Measurements from ENCODE around the gene RAI2.

The RAI2 gene

GRCh38 chrX:17844236-17844635 lies 16.9 kb downstream of the RAI2 start:
- TF ChIP-seq GATA2 (IDR thresholded peaks at IDR 0.05; ENCODE audit: low read depth, low read length): no peak
- TF ChIP-seq GATA3 (IDR thresholded peaks at IDR 0.05; ENCODE audit: low read depth, low read length): no peak

- TF ChIP-seq GATA3 (IDR thresholded peaks at IDR 0.05; ENCODE audit: low read depth, low read length): no peak
- no peak for TF ChIP-seq GATA2 (IDR thresholded peaks at IDR 0.05; ENCODE audit: low read depth, low read length)
These were observed 18.2 kb downstream of the RAI2 start for GRCh38 chrX:17842769-17843525.

DNA sequence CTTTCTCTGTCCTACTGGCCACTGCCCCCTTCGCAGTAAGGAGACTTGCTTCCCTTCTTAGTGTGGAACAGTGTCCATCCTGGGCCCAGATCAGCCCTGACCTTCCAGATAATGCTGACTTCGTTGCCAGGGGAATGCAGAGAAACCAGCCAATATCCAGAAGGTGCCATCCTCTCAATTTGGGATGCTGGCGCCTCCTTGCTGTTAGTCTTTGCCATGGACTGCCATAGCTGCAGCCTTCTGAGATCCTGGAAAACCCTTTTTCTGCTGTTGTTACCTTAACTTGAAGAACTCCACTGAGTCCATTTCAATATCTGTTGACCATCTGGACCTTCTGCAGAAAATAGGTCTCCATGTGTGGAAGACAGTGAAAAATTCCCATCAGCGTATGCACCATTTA lies 21.8 kb downstream of the RAI2 start:
- no peak for TF ChIP-seq GATA2 (IDR thresholded peaks at IDR 0.05; ENCODE audit: low read depth, low read length)
- TF ChIP-seq GATA3 (IDR thresholded peaks at IDR 0.05; ENCODE audit: low read depth, low read length): no peak

DNA sequence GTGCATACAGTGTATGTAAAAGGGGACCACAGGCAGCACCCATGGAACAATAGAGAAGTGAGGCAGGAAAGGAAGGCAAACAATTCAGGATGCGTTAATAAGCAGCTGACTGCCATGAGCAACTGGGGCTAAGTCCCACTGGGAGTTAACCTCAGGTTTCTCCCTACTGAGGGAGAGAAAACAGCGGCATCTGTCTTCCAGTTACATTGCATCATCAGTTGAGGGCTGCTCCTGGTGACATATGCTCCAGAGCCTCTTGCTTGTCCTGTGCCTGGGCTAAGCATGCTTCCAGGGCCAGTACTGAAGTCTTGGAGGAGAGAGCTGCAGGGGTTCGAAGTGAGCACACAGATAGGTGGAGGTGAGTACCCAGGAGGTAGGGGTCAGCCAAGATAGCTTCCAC lies 24.3 kb downstream of the RAI2 start:
- TF ChIP-seq GATA2 (IDR thresholded peaks at IDR 0.05; ENCODE audit: low read depth, low read length) (no peak), GATA3 (IDR thresholded peaks at IDR 0.05; ENCODE audit: low read depth, low read length) (no peak)

GRCh38 chrX:17833954-17834353 lies 27.1 kb downstream of the RAI2 start:
- TF ChIP-seq GATA2 (IDR thresholded peaks at IDR 0.05; ENCODE audit: low read depth, low read length): no peak
- no peak for TF ChIP-seq GATA3 (IDR thresholded peaks at IDR 0.05; ENCODE audit: low read depth, low read length)

DNA sequence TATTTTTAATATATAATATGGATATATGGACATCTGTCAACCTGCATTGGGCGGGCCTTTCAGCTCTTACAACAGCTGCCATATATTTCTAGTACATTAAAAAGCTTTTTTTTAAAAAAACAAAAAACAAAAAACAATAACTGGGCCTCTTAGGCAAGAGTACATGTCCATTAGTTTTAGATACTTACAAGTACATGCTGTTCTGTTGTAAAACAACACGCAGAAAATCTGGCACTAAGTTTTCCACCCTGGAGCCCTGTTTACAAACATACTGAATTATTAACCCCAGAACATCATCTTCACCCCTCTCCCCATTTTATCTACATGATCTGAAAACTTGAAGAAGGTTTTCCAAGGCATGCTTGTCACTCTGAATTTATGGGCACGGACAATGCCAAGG lies 29.8 kb downstream of the RAI2 start:
- TF ChIP-seq GATA3 (IDR thresholded peaks at IDR 0.05; ENCODE audit: low read depth, low read length) (no peak), GATA2 (IDR thresholded peaks at IDR 0.05; ENCODE audit: low read depth, low read length) (no peak)

GRCh38 chrX:17830211-17830610 lies 30.9 kb downstream of the RAI2 start:
- TF ChIP-seq GATA3 (IDR thresholded peaks at IDR 0.05; ENCODE audit: low read depth, low read length) (no peak), GATA2 (IDR thresholded peaks at IDR 0.05; ENCODE audit: low read depth, low read length) (no peak)

GRCh38 chrX:17829566-17829965 lies 31.5 kb downstream of the RAI2 start:
- no peak for TF ChIP-seq GATA3 (IDR thresholded peaks at IDR 0.05; ENCODE audit: low read depth, low read length)
- no peak for TF ChIP-seq GATA2 (IDR thresholded peaks at IDR 0.05; ENCODE audit: low read depth, low read length)

DNA sequence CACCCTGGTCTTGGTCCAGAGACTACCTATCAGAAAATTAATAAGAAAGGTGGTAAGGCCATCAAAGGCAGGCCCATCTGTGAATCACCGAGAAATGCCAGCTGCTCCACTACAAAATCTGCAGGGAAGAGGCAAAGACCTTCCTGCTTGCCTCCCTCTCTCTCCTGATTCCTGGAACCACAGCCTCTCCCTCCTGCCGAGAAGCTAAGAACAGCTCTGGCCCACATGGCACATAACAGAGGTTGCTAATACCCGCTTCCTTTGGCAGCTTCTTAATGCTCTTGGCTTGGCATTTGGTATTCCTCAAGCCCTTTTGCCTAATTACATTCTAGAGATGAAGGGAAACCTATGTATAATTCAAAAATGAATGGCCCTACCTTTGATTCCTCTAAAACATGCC lies 32.9 kb downstream of the RAI2 start:
- TF ChIP-seq GATA3 (IDR thresholded peaks at IDR 0.05; ENCODE audit: low read depth, low read length): no peak
- no peak for TF ChIP-seq GATA2 (IDR thresholded peaks at IDR 0.05; ENCODE audit: low read depth, low read length)

- TF ChIP-seq GATA3 (IDR thresholded peaks at IDR 0.05; ENCODE audit: low read depth, low read length): no peak
- TF ChIP-seq GATA2 (IDR thresholded peaks at IDR 0.05; ENCODE audit: low read depth, low read length): no peak
These were observed 34.2 kb downstream of the RAI2 start for GRCh38 chrX:17826609-17827496.

- TF ChIP-seq GATA2 (IDR thresholded peaks at IDR 0.05; ENCODE audit: low read depth, low read length) (no peak), GATA3 (IDR thresholded peaks at IDR 0.05; ENCODE audit: low read depth, low read length) (no peak)
These were observed 36.1 kb downstream of the RAI2 start for GRCh38 chrX:17824980-17825379.

- TF ChIP-seq GATA2 (IDR thresholded peaks at IDR 0.05; ENCODE audit: low read depth, low read length) (no peak), GATA3 (IDR thresholded peaks at IDR 0.05; ENCODE audit: low read depth, low read length) (no peak)
These were observed 38.7 kb downstream of the RAI2 start for GRCh38 chrX:17822351-17822750.

- no peak for TF ChIP-seq GATA3 (IDR thresholded peaks at IDR 0.05; ENCODE audit: low read depth, low read length)
- TF ChIP-seq GATA2 (IDR thresholded peaks at IDR 0.05; ENCODE audit: low read depth, low read length): no peak
These were observed 41.0 kb downstream of the RAI2 start for GRCh38 chrX:17820100-17820499.

DNA sequence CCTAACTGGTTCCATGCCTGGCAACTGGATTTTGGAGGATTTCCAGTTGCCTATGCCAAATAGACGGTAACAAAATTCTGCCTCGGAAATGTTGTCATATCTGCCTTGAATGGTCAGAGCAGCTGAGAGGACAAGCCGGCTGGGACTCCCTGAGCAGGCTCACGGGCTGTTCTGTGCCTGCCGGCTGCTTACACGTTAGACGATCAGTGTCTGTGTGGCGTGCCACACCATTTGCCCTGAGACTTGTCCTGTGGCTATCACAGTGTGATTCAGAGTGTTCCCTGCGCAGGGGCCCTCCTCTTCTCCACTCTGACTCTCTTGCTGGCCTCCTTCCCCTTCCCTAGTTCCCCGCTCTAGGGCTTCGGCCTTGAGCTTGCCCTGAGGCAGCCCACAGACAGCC lies 42.4 kb downstream of the RAI2 start:
- no peak for TF ChIP-seq GATA3 (IDR thresholded peaks at IDR 0.05; ENCODE audit: low read depth, low read length)
- no peak for TF ChIP-seq GATA2 (IDR thresholded peaks at IDR 0.05; ENCODE audit: low read depth, low read length)

GRCh38 chrX:17817251-17817650 lies 43.8 kb downstream of the RAI2 start:
- no peak for TF ChIP-seq GATA2 (IDR thresholded peaks at IDR 0.05; ENCODE audit: low read depth, low read length)
- TF ChIP-seq GATA3 (IDR thresholded peaks at IDR 0.05; ENCODE audit: low read depth, low read length): no peak
